Prostate gland (tissue), 2 donors: ENCODE data around the gene FAM24A. TPM values are rescaled to one million over a fixed set of nuclear protein-coding genes. Genes with fewer than 3 reads are reported as not detected.

Source experiments
- DNase-seq: peaks from one replicate; pipeline ENCODE4 v3.0.0-alpha.2; 2019; ENCODE audit warnings: low spot score
- H3K27ac ChIP-seq, 2 donors: fragments of 200-600 bp; sonication (generic); 2 replicates each; pipeline ENCODE4 v1.5.1; 2017 to 2019
- H3K27me3 ChIP-seq: fragments of 200-600 bp; sonication (generic); replicated peaks from 2 replicates; pipeline ENCODE4 v1.5.1; 2019; ENCODE audit not compliant: insufficient read depth
- H3K36me3 ChIP-seq, 2 donors: fragments of 200-600 bp; sonication (generic); 1 replicate in 1 of 2; 2 replicates in 1 of 2; pipeline versions ENCODE4 v1.5.1 to v1.8.1; 2017 to 2019
- H3K4me1 ChIP-seq: fragments of 200-600 bp; sonication (generic); replicated peaks from 2 replicates; pipeline ENCODE4 v1.5.1; 2019
- H3K4me3 ChIP-seq, 2 donors: fragments of 200-600 bp; sonication (generic); 2 replicates each; pipeline ENCODE4 v1.5.1; 2017 to 2019
- H3K9me3 ChIP-seq: fragments of 200-600 bp; sonication (generic); 2 replicates; pipeline ENCODE4 v1.5.1; 2017
- POLR2A ChIP-seq: fragments of 450-650 bp; IDR thresholded peaks from one replicate; pipeline ENCODE4 v1.6.1; 2016; ENCODE audit warnings: antibody characterized with exemption, mild to moderate bottlenecking
- POLR2AphosphoS5 ChIP-seq: sonication (generic); formaldehyde crosslinking; IDR thresholded peaks from one replicate; pipeline ENCODE4 v1.6.1; 2017; ENCODE audit warnings: antibody characterized with exemption
- WGBS: methylation state at CpG from one replicate; pipeline ENCODE4 v1.1.5; 2018; 5-methylcytosine and 5-hydroxymethylcytosine counted together
- intact Hi-C: fragments of 100-400 bp; cut with DNase I; formaldehyde crosslinking; loops from one replicate; pipeline ENCODE4 v1.14.2; 2022
- total RNA-seq, 2 donors: library from RNA; depleted of rRNA; stranded (reverse); fragments of >200 nt; gene quantifications; one replicate each; pipeline ENCODE4 v1.1.0, GENCODE V29; 2016
- TF ChIP-seq, protein P1 (sequence below), 4 experiments: fragments of 200-600 bp in 2 of 4; fragments of 450-650 bp in 2 of 4; sonication (generic) in 2 of 4; IDR thresholded peaks; 1 replicate in 3 of 4; 2 replicates in 1 of 4; pipeline ENCODE4 v1.5.1; 2016 to 2019; ENCODE audit warnings: antibody characterized with exemption in 4 of 4, mild to moderate bottlenecking in 2 of 4, moderate library complexity in 2 of 4

FAM24A gene
- total RNA-seq, 2 donors from 2014 or later = not detected

DNA sequence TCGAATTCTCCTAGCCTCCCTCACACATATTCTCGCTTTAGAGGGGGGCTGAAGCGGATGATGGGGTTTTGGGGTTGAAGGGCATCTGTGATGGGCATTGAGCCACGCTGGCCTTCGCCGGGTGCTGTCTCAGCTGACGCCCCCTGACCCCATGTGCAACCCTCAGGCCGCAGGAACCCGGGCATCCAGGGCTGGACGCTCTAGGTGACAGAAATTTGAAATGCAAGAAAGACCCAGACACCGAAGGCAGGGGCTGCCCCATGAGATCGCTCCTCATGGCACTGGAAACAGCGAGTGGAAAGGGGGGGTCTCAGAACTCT lies 44.3 kb downstream of the FAM24A start:
- H3K4me3 ChIP-seq = peak overlapping the region; percentile 65 to 79
- WGBS = 62% methylated on average over 13 of the region's 13 CpGs
- no peak for DNase-seq
- no peaks in the 10 kb centered on the region for H3K9me3 ChIP-seq
- intact Hi-C loops = loop anchor here (2.0 kb wide), 1 partner anchor 54 kb away; the partner anchor contains the start of genes ACADSB and IKZF5
- TF ChIP-seq POLR2A (no peak), POLR2AphosphoS5 (no peak)
- TF ChIP-seq, protein P1, sequence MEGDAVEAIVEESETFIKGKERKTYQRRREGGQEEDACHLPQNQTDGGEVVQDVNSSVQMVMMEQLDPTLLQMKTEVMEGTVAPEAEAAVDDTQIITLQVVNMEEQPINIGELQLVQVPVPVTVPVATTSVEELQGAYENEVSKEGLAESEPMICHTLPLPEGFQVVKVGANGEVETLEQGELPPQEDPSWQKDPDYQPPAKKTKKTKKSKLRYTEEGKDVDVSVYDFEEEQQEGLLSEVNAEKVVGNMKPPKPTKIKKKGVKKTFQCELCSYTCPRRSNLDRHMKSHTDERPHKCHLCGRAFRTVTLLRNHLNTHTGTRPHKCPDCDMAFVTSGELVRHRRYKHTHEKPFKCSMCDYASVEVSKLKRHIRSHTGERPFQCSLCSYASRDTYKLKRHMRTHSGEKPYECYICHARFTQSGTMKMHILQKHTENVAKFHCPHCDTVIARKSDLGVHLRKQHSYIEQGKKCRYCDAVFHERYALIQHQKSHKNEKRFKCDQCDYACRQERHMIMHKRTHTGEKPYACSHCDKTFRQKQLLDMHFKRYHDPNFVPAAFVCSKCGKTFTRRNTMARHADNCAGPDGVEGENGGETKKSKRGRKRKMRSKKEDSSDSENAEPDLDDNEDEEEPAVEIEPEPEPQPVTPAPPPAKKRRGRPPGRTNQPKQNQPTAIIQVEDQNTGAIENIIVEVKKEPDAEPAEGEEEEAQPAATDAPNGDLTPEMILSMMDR (IDR thresholded peaks at IDR 0.05) = no peak
- H3K4me1 ChIP-seq = no peaks in the 10 kb centered on the region
- no peaks in the 10 kb centered on the region for H3K27me3 ChIP-seq
- no peaks in the 10 kb centered on the region for H3K36me3 ChIP-seq
- H3K27ac ChIP-seq = no peak overlapping the region

DNA sequence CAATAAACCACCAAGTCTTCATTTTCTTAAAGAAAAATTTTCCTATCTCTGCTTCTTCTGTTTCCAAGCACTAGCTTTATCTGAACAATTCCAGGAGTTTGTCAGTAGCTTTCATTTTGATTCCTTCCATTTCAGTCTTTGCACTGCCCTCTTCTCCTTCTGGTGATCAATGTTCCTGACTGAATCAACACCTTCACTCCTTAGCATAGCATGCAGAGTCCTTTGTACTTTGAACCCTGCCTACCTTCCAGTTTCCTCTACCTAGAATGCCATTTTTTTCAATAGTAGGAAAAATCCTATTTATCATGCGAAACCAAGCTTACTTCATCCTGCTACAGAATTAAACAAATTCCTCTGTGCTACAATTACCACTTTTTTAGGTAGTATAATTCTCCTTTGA lies 45.5 kb downstream of the FAM24A start:
- no peak for DNase-seq

DNA sequence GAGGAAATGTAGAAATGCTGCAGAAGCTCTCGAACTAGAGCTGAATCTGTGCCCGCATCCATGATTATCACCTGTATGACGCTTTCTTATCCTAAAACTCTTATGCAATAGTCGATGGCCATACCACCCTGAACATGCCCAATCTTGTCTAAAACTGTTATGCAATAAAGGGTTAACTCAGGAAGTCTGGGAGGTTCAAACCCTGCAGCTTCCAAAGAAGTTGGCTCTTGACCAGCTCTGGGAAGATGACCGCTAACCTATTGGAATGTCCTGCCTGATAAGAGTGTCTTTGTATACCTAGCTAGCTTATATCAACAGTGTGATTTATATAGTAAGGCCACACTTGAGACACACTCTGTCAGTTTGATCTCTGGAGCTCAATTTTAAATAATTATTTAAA lies 47.1 kb downstream of the FAM24A start:
- intact Hi-C loops = no loop called here
- Histone ChIP-seq H3K4me3 (no peak overlapping the region), H3K9me3 (no peaks in the 10 kb centered on the region), H3K4me1 (no peaks in the 10 kb centered on the region), H3K27ac (no peak overlapping the region), H3K27me3 (no peaks in the 10 kb centered on the region), H3K36me3 (no peaks in the 10 kb centered on the region)
- 78% methylated on average over 5 of the region's 5 CpGs for WGBS
- TF ChIP-seq POLR2AphosphoS5 = no peak
- DNase-seq = no peak

More for the DNA sequence above, 45.5 kb downstream of the FAM24A start:
- H3K4me3 ChIP-seq = no peak overlapping the region
- TF ChIP-seq, protein P1 (IDR thresholded peaks at IDR 0.05) = no peak
- no peak for TF ChIP-seq POLR2AphosphoS5
- no peak for TF ChIP-seq POLR2A
- no peaks in the 10 kb centered on the region for H3K4me1 ChIP-seq
- no peaks in the 10 kb centered on the region for H3K36me3 ChIP-seq
- intact Hi-C loops = loop anchor here (2.0 kb wide), 1 partner anchor 53 kb away; the partner anchor contains the start of genes ACADSB and IKZF5
- whole genome bisulfite sequencing = 100% methylated on average over 1 of the region's 1 CpG
- H3K27me3 ChIP-seq = no peaks in the 10 kb centered on the region
- H3K27ac ChIP-seq = no peak overlapping the region
- H3K9me3 ChIP-seq = no peaks in the 10 kb centered on the region

DNA sequence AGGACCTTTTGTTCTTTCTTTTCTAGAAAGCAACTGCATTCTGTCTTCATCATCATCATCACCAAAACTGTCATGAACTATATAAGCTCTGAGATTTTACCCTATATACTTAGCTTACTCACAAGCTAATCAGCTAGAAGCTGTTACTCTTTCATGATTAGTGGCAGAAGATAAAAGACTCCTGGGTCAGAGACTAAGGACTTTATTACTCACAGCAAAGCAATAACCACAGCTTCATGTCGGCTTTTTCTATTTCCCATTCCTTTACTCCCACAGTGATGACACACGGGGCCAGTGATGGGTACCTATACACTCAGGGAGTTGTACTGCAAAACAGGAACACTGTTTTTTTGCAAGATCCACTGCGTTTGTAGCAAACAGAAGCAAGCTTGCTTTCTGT lies 52.0 kb downstream of the FAM24A start:
- intact Hi-C loops = no loop called here
- TF ChIP-seq POLR2AphosphoS5 = no peak
- TF ChIP-seq, protein P1 (IDR thresholded peaks at IDR 0.05) = no peak
- no peak for TF ChIP-seq POLR2A
- DNase-seq = no peak
- WGBS = 63% methylated on average over 3 of the region's 3 CpGs
- no peak overlapping the region for H3K27ac ChIP-seq
- H3K4me1 ChIP-seq = no peaks in the 10 kb centered on the region
- no peaks in the 10 kb centered on the region for H3K36me3 ChIP-seq
- no peaks in the 10 kb centered on the region for H3K27me3 ChIP-seq
- no peak overlapping the region for H3K4me3 ChIP-seq
- no peaks in the 10 kb centered on the region for H3K9me3 ChIP-seq

Other genes with a start within 250 kb of the FAM24A start
- gene C10orf120, start 210.8 kb upstream of the FAM24A start, total RNA-seq = under 1 TPM in 1 of 2 donors, not detected in 1; 0.57 TPM
- under 1 TPM; 0.23 to 0.85 TPM for gene CUZD1, start 64.8 kb upstream of the FAM24A start, total RNA-seq
- gene FAM24B, start 31.0 kb upstream of the FAM24A start, total RNA-seq = 1 to 10 TPM; 5.7 to 5.9 TPM
- 10 to 100 TPM in 1 of 2 donors, 1 to 10 TPM in 1; 6.6 to 15.2 TPM for gene C10orf88, start 43.6 kb downstream of the FAM24A start, total RNA-seq
- 1 to 10 TPM; 5.1 to 10.0 TPM for gene PSTK, start 69.8 kb downstream of the FAM24A start, total RNA-seq
- gene IKZF5, start 98.2 kb downstream of the FAM24A start, total RNA-seq = 10 to 100 TPM in 1 of 2 donors, 1 to 10 TPM in 1; 9.8 to 15.8 TPM
- 10 to 100 TPM; 17.2 to 38.6 TPM for gene ACADSB, start 98.4 kb downstream of the FAM24A start, total RNA-seq
- not detected for gene HMX3, start 225.4 kb downstream of the FAM24A start, total RNA-seq
- gene HMX2, start 237.5 kb downstream of the FAM24A start, total RNA-seq = 1 to 10 TPM in 1 of 2 donors, not detected in 1; 1.0 TPM
- 10 to 100 TPM; 69.3 to 87.7 TPM for gene BUB3, start 243.8 kb downstream of the FAM24A start, total RNA-seq